LoVo (cell line): Measurements from ENCODE around the gene NPBWR2.
"Not testable (repeated sequence)": the region's sequence is repeated elsewhere in the genome, so short reads cannot be mapped to it uniquely, and the experiment has no call there.

Source experiments
- DNase-seq: peaks from one replicate; pipeline ENCODE4 v3.0.0-alpha.2; 2016; ENCODE audit warnings: low spot score

The NPBWR2 gene

DNA sequence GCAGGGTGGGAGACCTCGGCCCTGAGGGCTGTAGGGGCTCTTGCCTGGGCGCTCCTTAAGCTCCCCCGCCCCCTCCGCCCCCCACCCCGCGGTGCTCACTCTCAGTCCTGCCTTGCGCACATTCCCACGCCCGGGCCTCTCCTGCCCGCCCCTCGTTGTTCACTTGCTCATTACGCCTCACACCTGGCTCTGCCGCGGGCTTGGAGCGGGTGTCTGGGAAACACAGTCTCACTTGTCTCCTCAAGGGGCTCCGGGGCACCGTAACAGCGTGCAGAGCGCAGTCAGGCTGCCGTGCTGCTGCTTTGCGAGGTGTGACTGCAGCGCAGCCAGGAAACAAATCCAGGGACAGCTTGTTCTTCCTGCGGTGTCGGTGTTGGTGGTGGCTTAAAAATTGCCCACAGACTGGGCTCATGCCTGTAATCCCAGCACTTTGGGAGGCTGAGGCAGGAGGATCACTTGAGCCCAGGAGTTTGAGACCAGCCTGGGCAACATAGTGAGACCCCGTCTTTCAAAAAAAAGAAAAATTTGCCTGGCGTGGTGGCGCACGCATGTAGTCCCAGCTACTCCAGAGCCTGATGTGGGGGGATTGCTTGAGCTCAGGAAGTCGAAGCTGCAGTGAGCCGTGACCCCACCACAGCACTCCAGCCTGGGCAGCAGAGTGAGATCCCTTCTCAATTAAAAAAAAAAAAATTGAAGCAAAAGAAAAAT lies 4.6 kb downstream of the NPBWR2 start:
- DNase-seq = no peak

GRCh38 chr20:64101731-64102621 lies 5.4 kb downstream of the NPBWR2 start:
- DNase-seq = peak; percentile 10

DNA sequence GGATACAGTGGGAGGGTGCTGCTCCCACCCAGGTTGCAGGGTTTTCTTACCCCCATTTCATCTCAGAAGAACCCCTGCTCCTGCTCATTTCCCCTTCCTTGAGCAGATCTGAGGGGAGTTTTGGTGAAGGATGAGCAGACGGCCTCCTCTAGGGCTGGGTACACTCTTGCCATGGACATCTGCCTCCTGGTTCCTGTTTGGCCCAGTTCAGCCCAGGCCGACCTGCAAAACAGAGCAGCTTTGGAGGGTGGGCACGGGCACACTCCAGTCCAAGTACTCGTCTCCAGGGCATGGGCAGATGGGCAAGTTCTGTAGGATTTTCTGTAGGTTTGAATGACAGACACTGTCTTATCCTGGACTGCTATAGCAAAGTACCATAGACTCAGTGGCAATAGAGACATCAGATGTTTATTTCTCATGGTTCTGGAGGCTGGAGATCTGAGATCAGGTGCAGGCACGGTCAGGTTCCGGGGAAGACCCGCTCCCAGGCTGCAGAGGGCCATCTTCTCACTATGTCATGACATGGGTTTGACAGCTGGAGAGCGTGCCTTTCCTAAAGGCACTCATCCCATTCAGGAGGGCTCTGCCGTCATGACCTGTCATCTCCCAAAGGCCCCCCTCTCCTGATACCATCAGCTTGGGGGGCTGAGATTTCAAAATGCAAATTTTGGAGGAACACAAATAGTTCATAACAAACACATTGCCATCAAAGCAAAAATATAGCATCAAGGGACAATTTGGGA lies 6.2 kb downstream of the NPBWR2 start:
- DNase-seq = no peak

DNA sequence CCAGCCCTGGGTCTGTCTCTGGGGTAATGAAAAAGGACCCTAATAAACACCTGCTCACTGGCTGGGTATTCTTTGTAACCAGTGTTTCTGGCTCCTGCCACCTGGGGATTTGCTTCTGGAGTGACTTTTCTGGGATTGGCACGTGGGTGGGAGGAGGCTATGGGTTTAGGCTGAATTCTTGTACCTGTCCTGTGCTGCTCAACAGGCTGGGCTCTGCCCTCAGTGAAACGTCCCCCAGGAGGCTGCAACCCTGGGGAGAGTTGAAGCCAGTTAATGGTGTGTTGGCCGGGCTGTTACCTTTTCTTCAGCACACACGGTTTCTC lies 6.8 kb downstream of the NPBWR2 start:
- DNase-seq = no peak

GRCh38 chr20:64099880-64100565 lies 7.3 kb downstream of the NPBWR2 start:
- no peak for DNase-seq

DNA sequence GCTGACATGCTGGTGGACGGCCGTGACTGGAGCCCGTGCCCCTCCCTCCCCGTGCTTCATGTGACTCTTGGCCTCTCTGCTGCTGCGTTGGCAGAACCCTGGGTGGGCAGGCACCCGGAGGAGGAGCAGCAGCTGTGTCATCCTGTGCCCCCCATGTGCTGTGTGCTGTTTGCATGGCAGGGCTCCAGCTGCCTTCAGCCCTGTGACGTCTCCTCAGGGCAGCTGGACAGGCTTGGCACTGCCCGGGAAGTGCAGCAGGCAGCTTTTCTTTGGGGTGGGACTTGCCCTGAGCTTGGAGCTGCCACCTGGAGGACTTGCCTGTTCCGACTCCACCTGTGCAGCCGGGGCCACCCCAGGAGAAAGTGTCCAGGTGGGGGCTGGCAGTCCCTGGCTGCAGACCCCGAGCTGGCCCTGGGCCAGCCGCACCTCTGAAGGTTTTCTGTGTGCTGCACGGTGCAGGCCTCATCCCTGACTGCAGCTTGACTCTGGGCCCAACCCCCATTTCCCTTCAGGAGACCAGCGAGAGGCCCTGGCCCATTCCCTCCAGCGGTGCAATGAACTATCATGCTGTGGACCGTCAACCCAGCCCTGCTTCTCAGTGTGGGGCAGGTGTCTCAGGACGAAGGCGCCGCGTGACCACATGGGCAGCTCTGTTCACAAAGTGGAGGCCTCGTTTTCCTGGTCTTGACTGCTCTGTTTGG lies 8.1 kb downstream of the NPBWR2 start:
- DNase-seq = no peak

DNA sequence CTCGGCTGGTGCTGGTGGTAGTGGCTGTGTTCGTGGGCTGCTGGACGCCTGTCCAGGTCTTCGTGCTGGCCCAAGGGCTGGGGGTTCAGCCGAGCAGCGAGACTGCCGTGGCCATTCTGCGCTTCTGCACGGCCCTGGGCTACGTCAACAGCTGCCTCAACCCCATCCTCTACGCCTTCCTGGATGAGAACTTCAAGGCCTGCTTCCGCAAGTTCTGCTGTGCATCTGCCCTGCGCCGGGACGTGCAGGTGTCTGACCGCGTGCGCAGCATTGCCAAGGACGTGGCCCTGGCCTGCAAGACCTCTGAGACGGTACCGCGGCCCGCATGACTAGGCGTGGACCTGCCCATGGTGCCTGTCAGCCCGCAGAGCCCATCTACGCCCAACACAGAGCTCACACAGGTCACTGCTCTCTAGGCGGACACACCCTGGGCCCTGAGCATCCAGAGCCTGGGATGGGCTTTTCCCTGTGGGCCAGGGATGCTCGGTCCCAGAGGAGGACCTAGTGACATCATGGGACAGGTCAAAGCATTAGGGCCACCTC lies 8.8 kb downstream of the NPBWR2 start:
- DNase-seq = no peak

- DNase-seq = no peak
These were observed 10.8 kb downstream of the NPBWR2 start for GRCh38 chr20:64096535-64096934.

DNA sequence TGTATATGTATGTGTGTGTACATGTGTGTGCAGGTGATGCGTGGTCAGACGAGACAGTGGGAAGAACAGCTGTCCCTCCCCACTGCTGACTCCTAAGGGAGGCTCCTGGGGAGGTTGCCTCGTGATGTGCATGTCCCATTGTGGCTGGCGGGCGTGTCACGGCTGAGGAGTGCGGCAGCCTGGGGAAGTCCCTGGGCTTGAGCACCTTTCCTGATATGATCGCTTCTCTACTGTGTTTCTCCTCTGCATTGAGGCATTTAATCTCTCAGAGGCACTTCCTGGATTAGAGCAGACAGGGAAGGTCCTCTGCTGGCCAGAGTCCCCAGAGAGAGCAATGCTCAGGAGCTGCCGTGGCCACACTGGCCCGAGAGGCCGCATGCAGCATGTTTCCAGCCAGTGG lies 11.4 kb downstream of the NPBWR2 start:
- DNase-seq = no peak

DNA sequence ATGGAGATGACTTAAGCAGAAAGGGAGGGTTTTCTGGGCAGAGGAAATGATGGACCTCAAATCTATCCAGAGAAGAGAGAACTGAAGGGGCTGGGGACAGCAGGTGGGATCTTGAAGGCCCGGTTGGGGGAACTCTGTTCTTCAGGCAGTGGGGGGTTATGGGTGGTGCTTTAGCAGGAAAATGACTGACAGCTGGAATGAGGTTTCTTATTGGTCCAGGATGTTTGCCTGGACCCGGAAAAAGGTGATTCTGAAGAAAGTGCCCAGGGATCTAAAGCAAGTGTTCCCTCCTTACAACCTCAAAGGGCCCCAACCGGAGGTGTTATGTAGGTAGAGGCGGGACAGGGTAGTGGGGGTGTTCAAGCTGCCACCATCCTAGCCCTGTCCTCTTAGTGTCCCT lies 11.9 kb downstream of the NPBWR2 start:
- DNase-seq = no peak

DNA sequence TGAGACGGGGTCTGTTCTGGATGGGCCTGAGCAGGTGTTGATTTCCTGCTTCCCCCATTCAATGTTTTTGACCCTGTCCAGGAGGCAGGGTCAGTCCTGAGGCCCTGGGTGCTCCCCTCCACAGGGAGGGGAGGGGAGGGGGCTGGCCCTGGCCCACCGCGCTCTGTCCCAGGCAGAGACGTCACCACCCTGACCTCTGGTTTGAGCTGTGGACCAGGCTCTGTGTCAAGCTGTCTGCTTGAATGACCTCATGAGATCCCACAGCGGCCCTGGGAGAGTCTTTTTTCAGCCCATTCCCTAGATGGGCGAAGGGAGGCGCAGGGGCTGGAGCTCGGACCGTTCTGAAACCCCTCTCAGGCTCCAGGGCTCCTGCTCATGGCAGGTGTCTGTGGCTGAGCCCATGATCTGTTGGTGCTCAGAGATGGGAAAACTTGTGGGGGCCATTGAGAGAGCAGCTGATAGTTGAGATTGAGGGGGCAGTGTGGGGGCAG lies 14.3 kb downstream of the NPBWR2 start:
- no peak for DNase-seq

DNA sequence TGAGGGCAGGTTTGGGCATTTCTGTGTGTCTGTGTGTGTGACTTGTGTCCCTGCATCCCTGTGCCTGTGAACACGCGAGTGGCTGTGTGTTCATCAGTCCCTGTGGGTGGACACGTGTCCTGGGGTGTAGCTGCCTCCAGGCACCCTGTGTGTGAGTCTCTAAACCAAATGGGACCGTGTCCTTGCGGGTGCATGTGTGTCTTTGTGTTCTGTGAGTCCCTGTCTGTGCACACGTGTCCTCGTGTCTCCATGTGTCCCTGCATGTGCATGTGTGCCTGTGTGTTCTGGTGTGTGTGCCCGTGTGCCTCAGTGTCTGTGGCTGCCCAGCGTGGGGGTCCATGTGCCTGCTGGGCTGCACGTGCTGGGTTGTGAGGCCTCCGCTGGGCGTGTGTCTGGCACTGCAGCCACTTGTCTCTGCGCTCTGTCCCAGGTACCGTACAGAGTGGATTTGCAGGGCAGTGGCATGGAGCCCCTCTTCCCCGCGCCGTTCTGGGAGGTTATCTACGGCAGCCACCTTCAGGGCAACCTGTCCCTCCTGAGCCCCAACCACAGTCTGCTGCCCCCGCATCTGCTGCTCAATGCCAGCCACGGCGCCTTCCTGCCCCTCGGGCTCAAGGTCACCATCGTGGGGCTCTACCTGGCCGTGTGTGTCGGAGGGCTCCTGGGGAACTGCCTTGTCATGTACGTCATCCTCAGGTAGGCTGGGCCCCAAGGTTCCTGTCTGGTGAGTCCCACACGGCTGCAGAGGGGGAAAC lies 14.9 kb downstream of the NPBWR2 start:
- no peak for DNase-seq

DNA sequence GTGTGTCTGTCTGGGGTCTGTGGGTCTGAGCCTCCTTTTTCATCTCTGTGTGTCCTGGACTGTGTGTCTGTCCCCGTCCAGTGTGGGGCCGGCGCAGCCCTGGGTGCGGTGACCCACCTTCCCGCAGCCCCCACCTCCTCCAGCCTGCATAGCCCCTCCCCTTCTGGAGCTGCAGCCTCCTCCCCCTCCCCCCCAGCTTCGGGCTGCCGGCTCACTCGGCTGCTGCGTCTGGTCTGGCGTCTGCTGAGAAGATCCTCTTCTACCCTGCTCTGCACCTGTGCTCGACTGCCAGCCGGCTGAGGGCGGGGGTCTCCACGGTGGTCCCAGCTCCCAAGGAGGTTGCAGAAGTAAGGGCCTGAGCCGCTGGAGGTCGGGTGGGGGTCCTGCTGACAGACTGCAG lies 15.6 kb downstream of the NPBWR2 start:
- DNase-seq = no peak

- DNase-seq = no peak
These were observed 16.0 kb downstream of the NPBWR2 start for GRCh38 chr20:64091340-64091739.

GRCh38 chr20:64090165-64090564 lies 17.2 kb downstream of the NPBWR2 start:
- no peak for DNase-seq

DNA sequence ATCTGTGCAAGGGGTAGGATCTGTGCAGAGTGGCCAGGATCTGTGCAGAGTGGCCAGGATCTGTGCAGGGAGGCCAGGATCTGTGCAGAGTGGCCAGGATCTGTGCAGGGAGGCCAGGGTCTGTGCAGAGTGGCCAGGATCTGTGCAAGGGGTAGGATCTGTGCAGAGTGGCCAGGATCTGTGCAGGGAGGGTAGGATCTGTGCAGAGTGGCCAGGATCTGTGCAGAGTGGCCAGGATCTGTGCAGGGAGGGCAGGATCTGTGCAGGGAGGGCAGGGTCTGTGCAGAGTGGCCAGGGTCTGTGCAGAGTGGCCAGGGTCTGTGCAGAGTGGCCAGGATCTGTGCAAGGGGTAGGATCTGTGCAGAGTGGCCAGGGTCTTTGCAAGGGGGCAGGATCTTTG lies 18.8 kb downstream of the NPBWR2 start:
- not testable (repeated sequence) for DNase-seq

GRCh38 chr20:64087226-64087825 lies 20.0 kb downstream of the NPBWR2 start:
- DNase-seq = not testable (repeated sequence)

DNA sequence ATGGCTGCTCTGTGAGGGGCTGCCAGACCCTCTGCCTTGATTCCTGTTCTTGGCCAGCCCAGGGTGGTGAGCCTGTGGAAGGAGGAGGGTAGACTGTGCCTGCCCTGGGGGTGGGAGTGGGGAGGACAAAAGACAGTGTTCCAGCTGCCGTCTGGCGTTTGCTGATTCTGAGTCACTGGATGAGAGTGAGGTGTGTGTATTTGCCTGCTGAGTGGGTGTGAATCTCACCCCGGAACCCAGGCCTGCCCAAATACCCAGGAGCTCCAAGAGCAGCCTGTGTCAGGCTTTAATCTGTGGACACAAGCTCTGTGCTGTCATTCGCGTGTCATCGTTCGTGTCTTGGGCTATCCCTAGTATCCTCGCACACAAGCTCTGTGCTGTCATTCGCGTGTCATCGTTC lies 20.6 kb downstream of the NPBWR2 start:
- DNase-seq = no peak

- no peak for DNase-seq
These were observed 22.6 kb downstream of the NPBWR2 start for GRCh38 chr20:64084685-64085152.
